ENCODE data around the gene ITPRIP. TPM values are rescaled to one million over a fixed set of nuclear protein-coding genes. Genes with fewer than 3 reads are reported as not detected.

ITPRIP gene
- total and polyA plus RNA-seq, 4 donors, result 3.5 to 7.9 (median 6.0) TPM

DNA sequence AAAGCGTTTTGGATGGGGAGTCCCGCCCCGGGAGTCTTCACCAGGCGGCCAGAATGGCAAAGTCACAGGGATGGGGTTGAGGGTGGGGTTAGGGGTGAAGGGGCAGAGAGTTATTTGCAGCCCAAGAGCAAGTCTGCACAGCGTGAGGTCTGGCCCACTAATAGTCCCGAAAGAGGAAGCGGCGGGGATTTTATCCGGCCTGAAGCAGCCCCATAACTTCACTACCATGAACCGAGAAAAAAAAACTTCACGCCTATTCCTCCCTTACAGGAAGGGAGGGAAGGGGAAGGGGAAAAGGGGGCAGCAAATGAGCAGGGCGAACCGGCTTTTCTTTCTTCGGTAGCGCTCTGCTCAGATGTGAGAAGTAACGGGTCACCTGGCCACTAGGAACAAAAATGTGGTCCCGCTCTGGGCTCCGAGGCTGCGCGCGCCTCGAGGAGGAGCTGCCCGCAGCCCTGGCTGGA, 712 bp downstream of the ITPRIP start (continued):
- TF ChIP-seq HNF4A (conservative IDR thresholded peaks at IDR 0.05) (no peak), RAD21 (IDR thresholded peaks at IDR 0.05) (no peak), SP1 (IDR thresholded peaks at IDR 0.05) (no peak), EGR1 (IDR thresholded peaks at IDR 0.05; ENCODE audit: low read depth in 2 of 2) (no peak), FOXA2 (IDR thresholded peaks at IDR 0.05) (no peak), NR2F2 (IDR thresholded peaks at IDR 0.05) (peak; percentile 25), TAF1 (conservative IDR thresholded peaks at IDR 0.05) (peak; percentile 33)
- TF ChIP-seq, protein P1, sequence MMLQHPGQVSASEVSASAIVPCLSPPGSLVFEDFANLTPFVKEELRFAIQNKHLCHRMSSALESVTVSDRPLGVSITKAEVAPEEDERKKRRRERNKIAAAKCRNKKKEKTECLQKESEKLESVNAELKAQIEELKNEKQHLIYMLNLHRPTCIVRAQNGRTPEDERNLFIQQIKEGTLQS (IDR thresholded peaks at IDR 0.05), result no peak
- TF ChIP-seq, protein P2, sequence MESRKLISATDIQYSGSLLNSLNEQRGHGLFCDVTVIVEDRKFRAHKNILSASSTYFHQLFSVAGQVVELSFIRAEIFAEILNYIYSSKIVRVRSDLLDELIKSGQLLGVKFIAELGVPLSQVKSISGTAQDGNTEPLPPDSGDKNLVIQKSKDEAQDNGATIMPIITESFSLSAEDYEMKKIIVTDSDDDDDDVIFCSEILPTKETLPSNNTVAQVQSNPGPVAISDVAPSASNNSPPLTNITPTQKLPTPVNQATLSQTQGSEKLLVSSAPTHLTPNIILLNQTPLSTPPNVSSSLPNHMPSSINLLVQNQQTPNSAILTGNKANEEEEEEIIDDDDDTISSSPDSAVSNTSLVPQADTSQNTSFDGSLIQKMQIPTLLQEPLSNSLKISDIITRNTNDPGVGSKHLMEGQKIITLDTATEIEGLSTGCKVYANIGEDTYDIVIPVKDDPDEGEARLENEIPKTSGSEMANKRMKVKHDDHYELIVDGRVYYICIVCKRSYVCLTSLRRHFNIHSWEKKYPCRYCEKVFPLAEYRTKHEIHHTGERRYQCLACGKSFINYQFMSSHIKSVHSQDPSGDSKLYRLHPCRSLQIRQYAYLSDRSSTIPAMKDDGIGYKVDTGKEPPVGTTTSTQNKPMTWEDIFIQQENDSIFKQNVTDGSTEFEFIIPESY (IDR thresholded peaks at IDR 0.05), result no peak

DNA sequence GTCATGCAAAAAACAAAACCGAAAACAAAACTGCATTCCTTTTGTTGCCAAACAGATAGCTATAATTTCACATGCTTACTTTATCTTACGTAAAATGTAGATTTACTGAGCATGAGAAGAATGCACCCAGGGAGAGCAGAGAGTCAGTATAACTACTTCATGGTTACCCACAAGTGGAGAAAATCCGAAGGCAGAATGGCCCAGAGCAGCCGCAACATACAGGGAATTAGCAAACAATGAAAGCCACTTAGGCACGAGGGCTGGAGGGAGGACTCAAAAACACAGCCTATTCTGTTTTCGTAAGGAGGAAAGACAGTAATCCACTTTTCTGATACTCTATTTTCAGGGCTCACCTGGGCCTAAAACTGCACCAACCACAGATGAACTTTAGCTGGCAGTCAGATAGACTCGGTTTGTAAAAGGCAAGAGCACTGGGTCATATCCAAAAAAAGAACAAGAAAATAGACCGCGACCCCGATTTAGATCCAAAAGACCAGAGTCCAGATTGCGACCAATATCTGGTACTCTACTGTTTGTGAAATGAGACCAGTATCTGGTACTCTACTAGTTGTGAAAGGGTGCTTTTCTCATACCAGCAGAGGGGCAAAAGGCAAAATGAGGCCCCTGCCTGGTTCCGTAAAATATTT, 1.3 kb downstream of the ITPRIP start:
- peak overlapping the region; percentile 68 to 82 (median 71) for H3K4me3 ChIP-seq (ENCODE audit: low read depth in 1 of 3, low read length in 3 of 3)
- peak overlapping the region; percentile 70 to 90 for H3K9ac ChIP-seq (ENCODE audit: low read depth in 1 of 2, low read length in 2 of 2)
- no peaks in the 10 kb centered on the region for H3K36me3 ChIP-seq (ENCODE audit: control insufficient read depth in 4 of 4, insufficient read depth in 3 of 4, low read depth in 1 of 4, low read length in 3 of 4)
- 6% methylated on average over 12 of the region's 12 CpGs for WGBS
- H3K9me3 ChIP-seq (ENCODE audit: control insufficient read depth in 4 of 4, low read length in 3 of 4), result no peaks in the 10 kb centered on the region
- H3K27ac ChIP-seq (ENCODE audit: low read depth in 1 of 2, low read length in 2 of 2), result peak overlapping the region; percentile 95 to 98
- TF ChIP-seq TAF1 (conservative IDR thresholded peaks at IDR 0.05) (no peak), NR2F2 (IDR thresholded peaks at IDR 0.05) (no peak), JUND (IDR thresholded peaks at IDR 0.05) (peak; percentile 37 to 47), RXRA (IDR thresholded peaks at IDR 0.05) (peak; percentile 62 to 80), SP1 (IDR thresholded peaks at IDR 0.05) (peak; percentile 78), GABPA (IDR thresholded peaks at IDR 0.05 in 1 of 2, conservative IDR thresholded peaks at IDR 0.05 in 1 of 2) (peak in 1 of 2 donors; percentile 17), HNF4A (conservative IDR thresholded peaks at IDR 0.05) (peak; percentile 95 to 96), RAD21 (IDR thresholded peaks at IDR 0.05) (peak; percentile 23 to 35), FOXA1 (IDR thresholded peaks at IDR 0.05) (no peak), FOXA2 (IDR thresholded peaks at IDR 0.05) (no peak), HNF4G (IDR thresholded peaks at IDR 0.05) (peak; percentile 76), EGR1 (IDR thresholded peaks at IDR 0.05; ENCODE audit: low read depth in 2 of 2) (no peak), YY1 (IDR thresholded peaks at IDR 0.05) (peak; percentile 62)
- TF ChIP-seq, protein P2 (IDR thresholded peaks at IDR 0.05), result peak; percentile 59
- TF ChIP-seq, protein P3, sequence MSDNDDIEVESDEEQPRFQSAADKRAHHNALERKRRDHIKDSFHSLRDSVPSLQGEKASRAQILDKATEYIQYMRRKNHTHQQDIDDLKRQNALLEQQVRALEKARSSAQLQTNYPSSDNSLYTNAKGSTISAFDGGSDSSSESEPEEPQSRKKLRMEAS (IDR thresholded peaks at IDR 0.05), result peak; percentile 56
- TF ChIP-seq, protein P4, sequence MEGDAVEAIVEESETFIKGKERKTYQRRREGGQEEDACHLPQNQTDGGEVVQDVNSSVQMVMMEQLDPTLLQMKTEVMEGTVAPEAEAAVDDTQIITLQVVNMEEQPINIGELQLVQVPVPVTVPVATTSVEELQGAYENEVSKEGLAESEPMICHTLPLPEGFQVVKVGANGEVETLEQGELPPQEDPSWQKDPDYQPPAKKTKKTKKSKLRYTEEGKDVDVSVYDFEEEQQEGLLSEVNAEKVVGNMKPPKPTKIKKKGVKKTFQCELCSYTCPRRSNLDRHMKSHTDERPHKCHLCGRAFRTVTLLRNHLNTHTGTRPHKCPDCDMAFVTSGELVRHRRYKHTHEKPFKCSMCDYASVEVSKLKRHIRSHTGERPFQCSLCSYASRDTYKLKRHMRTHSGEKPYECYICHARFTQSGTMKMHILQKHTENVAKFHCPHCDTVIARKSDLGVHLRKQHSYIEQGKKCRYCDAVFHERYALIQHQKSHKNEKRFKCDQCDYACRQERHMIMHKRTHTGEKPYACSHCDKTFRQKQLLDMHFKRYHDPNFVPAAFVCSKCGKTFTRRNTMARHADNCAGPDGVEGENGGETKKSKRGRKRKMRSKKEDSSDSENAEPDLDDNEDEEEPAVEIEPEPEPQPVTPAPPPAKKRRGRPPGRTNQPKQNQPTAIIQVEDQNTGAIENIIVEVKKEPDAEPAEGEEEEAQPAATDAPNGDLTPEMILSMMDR (IDR thresholded peaks at IDR 0.05; ENCODE audit: low read depth, low read length, missing input control), result no peak
- TF ChIP-seq, protein P1 (IDR thresholded peaks at IDR 0.05), result peak; percentile 50
- TF ChIP-seq, protein P5, sequence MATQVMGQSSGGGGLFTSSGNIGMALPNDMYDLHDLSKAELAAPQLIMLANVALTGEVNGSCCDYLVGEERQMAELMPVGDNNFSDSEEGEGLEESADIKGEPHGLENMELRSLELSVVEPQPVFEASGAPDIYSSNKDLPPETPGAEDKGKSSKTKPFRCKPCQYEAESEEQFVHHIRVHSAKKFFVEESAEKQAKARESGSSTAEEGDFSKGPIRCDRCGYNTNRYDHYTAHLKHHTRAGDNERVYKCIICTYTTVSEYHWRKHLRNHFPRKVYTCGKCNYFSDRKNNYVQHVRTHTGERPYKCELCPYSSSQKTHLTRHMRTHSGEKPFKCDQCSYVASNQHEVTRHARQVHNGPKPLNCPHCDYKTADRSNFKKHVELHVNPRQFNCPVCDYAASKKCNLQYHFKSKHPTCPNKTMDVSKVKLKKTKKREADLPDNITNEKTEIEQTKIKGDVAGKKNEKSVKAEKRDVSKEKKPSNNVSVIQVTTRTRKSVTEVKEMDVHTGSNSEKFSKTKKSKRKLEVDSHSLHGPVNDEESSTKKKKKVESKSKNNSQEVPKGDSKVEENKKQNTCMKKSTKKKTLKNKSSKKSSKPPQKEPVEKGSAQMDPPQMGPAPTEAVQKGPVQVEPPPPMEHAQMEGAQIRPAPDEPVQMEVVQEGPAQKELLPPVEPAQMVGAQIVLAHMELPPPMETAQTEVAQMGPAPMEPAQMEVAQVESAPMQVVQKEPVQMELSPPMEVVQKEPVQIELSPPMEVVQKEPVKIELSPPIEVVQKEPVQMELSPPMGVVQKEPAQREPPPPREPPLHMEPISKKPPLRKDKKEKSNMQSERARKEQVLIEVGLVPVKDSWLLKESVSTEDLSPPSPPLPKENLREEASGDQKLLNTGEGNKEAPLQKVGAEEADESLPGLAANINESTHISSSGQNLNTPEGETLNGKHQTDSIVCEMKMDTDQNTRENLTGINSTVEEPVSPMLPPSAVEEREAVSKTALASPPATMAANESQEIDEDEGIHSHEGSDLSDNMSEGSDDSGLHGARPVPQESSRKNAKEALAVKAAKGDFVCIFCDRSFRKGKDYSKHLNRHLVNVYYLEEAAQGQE (IDR thresholded peaks at IDR 0.05), result peak; percentile 54
- DNase-seq (ENCODE audit: low spot score), result peak; percentile 32
- peaks cover 5 to 37% (median 14%) of the 10 kb centered on the region in 4 donors for H3K4me1 ChIP-seq (ENCODE audit: control insufficient read depth in 4 of 4, insufficient read depth in 4 of 4, low read length in 3 of 4)
- no peaks in the 10 kb centered on the region for H3K27me3 ChIP-seq (ENCODE audit: control insufficient read depth in 4 of 4, insufficient read depth in 4 of 4, low read length in 3 of 4)
